ENCODE data around the gene DKKL1.
"Not testable (repeated sequence)": the region's sequence is repeated elsewhere in the genome, so short reads cannot be mapped to it uniquely, and the experiment has no call there.

Gene DKKL1

GRCh38 chr19:49362048-49362928 lies 1.4 kb upstream of the DKKL1 start, which contains the start of gene TEAD2:
TSS of gene TEAD2 (minus strand) at chr19:49362416. CDS start at chr19:49360075, 2,341 bp downstream.
- no peak for DNase-seq

DNA sequence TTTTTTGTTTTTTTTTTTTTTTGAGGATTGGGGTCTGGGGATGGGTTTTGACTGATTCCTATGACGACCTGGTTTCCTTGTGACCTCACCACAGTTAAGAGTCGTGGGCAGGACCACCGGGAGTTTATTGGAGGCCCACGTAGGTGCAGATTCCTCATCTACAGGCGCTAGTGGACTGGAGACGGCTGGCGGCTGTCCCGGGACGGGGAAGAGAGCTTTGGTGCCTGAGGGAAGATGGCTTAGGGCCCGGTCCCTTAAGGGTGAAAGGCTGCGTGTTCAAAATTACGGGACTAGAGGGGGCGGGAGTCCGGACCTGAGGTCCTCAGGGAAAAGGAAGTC lies 779 bp upstream of the DKKL1 start:
- DNase-seq, result no peak

GRCh38 chr19:49364083-49364737 lies 533 bp downstream of the DKKL1 start:
- DNase-seq, result no peak

- no peak for DNase-seq
Measured at GRCh38 chr19:49366110-49366509, 2.4 kb downstream of the DKKL1 start.

DNA sequence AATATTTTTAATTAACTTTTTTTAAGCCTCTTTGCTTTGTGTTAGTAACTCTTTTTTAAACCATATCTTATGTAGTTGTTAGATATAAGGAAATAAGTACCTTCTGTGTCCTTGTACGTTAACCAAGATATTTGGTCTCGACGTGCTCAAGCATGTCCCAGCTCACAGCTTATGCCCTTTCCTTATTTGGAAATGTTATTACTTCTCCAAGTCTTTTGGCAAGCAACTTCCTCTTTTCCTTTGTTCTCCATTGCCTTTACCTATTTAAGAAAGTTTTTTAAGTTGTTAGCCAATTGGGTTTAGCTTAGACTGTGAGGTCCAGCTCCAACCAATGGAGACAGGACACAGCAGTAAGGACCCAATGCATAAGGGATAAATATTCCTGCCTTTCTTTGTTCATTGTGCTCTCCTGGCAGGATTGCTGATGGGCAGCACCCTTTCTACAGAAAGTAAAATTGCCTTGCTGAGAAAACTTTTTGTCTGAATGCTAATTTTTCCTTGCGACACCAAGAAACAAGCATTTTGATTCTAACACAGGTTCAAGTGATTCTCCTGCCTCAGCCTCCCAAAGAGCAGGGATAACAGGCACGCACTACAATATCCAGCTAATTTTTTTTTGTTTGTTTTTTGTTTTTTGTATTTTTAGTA lies 5.2 kb downstream of the DKKL1 start:
- DNase-seq, result no peak

DNA sequence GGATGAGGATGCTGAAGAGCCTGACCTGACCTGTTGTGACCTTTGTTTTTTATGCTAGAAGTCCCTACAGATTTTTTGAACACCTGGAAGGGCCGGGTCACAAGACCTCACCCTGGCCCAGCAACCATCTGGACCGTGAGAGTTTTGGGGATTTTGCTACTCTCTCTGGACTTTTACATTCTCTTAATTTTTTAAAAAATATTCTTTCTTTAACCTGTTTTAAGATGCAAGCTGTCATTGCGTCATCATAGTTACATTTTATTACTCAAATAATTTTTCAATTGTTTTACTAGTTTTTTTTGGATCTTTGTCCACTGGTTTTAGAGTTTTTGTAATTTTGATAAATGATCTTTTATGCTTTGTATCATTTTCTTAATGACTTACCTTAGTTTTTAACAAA lies 7.5 kb downstream of the DKKL1 start:
- DNase-seq, result no peak

GRCh38 chr19:49373174-49373573 lies 9.5 kb downstream of the DKKL1 start:
- not testable (repeated sequence) for DNase-seq

- no peak for DNase-seq
Measured at GRCh38 chr19:49374665-49375434, 11.2 kb downstream of the DKKL1 start.

DNA sequence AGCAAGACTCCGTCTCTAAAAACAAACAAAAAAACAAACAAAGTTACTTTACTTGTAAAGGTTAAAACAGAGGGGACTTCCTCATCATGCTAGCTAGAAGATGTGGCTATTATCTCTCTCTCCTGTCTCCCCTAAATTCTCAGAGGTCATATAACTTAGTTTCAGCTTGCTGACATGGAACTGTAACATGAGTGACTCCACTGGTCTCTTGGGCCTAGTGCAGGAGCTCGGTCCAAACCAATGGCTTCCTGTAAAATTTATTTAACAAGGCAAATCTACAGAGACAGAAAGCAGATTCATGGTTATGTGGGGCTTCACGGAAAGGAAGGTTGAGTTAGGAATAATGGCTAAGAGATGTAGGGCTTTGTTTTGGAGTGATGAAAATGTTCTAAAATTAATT lies 14.8 kb downstream of the DKKL1 start:
- no peak for DNase-seq

GRCh38 chr19:49380391-49380790 lies 16.7 kb downstream of the DKKL1 start:
- no peak for DNase-seq

DNA sequence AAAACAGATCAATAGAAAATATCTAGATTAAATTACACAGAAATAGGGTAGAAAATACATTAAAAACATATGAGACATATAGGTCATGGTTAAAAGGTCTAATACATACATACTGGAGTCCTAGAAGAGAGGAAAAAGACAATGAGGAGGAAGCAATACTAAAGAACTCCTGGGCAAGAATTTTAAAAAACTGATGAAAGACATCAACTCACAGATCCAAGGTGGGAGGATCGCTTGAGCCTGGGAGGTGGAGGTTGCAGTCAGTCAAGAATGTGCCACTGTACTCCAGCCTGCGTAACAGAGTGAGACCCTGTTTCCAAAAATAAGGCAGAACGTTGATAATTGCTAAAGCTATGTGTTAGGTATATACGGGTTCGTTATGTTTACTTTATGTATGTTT lies 19.0 kb downstream of the DKKL1 start:
- no peak for DNase-seq

- DNase-seq, result no peak
Measured at GRCh38 chr19:49383599-49383998, 19.9 kb downstream of the DKKL1 start.

DNA sequence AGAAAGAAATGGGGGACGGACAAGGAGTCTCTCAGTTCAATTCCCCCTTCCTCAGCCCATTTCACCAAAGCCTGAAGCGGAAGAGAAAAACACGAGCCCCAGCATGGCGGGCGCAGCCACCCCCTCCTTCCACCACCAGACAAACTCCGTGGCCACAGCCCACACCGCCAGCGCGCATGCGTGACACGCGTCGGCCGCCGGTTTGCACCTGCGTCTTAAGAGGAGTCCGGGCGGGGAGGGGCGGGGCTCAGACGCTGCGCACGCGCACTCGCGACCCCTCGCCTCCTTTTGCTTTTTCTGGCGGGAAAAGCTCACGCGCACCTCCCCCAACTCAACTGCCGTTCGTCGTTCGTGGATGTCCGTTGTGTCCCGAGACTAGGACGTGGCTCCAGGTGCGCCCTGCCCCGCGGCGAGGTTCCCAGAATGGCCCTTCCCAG lies 24.3 kb downstream of the DKKL1 start, which contains the start of gene KASH5:
KASH5 (plus strand) TSS at position 314 of the 437 bp plus-strand sequence. CDS start 2,635 bp downstream, outside the sequence.
- DNase-seq, result peak; percentile 86

GRCh38 chr19:49389406-49389805 lies 25.7 kb downstream of the DKKL1 start:
- DNase-seq, result no peak

DNA sequence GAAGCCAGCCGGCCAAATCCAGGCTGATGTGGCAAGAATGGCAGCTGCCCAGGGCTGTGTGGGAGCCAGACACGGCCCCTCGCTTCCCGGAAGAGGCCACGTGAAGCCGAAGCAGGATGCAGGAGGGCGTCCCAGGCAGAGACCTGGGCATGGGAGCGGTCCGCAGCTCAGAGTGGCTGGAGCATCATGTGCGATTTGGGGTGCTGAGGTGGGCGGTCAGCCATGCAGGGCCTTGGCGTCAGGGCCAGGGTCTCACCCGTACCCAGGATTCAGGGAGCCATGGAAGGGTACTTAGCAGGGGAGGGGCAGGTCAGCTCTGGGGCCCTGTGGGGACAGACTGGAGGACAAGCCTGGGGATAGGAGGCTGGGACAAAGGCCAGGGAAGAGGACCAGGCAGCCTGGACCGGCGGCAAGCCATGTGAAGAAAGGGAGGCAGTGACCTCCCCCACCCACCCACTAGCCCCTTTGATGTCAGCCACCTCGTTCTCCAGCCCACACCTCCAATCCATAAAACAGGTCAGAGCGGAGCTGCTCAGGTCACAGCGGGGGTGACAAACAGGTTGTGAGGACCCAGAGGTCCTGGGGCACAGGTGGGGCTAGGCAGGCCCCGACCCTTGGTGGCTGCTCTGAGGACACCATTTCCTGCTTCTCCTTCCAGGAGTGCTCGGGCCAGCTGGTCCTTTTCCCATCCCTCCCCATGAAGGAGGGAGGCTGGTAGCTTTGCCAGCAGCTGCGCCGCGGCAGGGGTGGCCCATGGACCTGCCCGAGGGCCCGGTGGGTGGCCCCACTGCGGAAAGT lies 26.7 kb downstream of the DKKL1 start:
- DNase-seq, result no peak

DNA sequence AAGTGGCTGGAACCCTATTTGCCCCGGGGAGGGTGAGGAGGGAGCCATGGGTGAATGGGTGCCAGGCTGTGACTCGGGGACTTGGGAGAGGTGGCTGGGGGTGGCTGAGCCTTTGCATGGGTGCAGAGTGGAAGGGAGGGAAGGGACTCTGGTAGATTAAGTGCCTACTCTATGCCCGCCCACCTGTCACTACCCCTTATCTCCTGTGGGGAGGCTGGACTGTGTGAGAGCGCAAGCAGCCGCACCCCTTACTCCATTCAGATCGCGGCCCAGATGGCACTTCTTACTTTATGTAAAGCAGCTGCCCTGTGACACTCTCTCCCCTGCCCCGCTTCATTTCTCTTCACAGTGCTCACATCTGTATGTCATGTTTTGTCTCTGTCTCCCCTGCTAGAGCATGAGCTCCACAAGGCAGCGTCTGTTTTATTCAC lies 27.3 kb downstream of the DKKL1 start:
- DNase-seq, result no peak

DNA sequence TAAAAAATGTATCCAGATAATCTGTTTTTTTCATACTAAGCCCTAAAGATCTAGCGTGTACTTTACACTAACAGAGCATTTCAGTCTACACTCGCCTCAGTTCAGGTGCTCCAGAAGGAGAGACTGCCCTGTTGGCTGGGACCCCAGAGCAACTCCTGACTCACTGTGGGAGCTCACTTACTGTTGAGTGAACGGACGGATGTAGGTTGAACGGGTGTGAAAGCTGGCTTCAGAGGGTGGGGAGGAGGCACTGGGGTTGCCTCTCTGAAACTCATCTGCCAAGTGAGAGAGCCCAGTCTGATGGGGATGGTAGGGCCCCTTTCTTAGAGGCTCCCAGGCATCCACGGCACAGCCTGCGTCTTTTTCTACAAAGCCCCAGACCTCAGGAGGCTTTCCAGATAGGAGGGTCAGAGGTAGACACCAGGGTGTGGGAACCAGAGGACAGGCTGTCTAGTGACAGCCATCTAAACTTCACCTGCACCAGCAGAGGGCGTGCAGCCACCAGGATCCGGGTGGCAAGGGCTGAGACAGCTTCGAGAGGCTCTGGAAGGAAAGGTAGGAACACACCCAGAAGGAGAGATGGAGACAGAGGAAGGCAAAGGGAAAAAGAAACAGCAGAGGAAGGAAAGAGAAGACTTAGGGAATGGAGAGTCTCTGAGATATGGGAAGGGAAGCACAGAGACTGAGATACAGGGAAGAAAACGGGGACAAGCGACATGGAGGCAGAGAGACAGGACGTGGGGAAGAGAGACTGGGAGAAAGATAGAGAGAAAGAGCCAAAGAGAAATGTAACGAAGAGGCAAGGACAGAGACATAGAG lies 28.1 kb downstream of the DKKL1 start:
- DNase-seq, result peak; percentile 71

DNA sequence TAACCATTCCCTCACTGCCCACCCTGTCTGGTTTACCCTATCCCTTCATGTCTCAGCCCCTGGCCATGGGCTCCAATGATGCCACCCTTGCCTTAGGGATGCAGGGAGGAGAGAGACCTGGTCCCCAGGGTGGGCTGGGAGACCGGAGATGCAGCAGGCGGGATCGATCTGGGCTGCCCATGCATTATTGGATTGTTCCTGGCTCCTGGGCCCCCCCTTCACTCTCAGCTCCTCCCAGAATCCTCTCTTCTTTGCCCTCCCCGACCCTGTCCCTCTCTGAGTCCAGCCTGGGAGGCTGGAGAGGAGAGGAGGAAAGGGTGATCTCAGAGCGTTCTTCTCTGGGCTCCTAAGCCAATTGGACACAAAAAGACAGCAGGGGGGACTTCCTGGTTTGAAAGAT lies 30.2 kb downstream of the DKKL1 start:
- DNase-seq, result no peak

- DNase-seq, result no peak
Measured at GRCh38 chr19:49395581-49396407, 32.1 kb downstream of the DKKL1 start.
